Activated T-cell treated with anti-CD3 and anti-CD28 coated beads for 48 hours (primary cell): ENCODE data around the gene QSOX2.

ENCODE experiments used
- DNase-seq: peaks from one replicate; pipeline ENCODE4 v3.0.0-alpha.2; 2020; ENCODE audit warnings: low read depth

Gene QSOX2, protein sequence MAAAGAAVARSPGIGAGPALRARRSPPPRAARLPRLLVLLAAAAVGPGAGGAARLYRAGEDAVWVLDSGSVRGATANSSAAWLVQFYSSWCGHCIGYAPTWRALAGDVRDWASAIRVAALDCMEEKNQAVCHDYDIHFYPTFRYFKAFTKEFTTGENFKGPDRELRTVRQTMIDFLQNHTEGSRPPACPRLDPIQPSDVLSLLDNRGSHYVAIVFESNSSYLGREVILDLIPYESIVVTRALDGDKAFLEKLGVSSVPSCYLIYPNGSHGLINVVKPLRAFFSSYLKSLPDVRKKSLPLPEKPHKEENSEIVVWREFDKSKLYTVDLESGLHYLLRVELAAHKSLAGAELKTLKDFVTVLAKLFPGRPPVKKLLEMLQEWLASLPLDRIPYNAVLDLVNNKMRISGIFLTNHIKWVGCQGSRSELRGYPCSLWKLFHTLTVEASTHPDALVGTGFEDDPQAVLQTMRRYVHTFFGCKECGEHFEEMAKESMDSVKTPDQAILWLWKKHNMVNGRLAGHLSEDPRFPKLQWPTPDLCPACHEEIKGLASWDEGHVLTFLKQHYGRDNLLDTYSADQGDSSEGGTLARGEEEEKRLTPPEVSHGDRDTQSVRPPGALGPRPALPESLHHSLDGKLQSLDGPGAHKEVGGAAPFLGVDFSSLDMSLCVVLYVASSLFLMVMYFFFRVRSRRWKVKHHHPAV

DNA sequence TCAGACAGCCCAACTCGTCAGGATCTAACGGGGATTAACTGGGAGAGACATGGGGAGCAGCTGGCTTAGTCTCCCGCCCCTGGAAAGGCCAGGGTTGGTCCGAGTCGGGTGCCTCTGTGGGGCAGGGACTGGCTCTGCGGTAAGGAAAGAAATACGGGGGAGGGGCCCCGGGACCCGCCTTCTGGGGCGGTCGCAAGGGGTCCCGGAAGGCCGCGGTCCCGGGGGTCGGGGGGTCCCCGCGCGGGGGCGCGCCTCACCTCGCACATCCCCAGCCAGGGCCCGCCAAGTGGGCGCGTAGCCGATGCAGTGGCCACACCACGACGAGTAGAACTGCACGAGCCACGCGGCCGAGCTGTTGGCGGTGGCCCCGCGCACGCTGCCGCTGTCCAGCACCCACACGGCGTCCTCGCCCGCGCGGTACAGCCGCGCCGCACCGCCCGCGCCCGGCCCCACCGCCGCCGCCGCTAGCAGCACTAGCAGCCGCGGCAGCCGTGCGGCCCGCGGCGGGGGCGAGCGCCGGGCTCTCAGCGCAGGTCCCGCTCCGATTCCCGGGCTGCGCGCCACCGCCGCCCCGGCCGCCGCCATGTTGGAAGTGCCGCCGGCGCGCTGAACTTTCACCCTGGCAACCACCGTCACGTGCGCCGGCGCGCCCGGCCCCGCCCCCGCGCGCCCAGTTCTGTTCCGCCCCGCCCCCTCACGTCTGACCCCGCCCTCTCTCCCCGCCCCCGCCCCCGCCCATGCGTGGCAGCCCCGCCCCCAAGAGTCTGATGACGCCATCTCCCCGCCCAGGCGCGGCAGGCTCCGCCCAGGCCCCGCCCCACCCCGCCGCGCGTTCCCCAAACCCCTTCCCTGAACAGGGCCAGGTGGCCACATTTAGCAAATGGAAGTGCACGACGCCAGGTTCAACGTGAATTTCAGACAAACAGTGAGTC is at the start of gene QSOX2:
Gene QSOX2, minus strand, starts transcription at position 594 of the 932 bp plus-strand sequence. Its CDS starts 9 bp downstream, at position 585.
- peak; percentile 82 for DNase-seq

DNA sequence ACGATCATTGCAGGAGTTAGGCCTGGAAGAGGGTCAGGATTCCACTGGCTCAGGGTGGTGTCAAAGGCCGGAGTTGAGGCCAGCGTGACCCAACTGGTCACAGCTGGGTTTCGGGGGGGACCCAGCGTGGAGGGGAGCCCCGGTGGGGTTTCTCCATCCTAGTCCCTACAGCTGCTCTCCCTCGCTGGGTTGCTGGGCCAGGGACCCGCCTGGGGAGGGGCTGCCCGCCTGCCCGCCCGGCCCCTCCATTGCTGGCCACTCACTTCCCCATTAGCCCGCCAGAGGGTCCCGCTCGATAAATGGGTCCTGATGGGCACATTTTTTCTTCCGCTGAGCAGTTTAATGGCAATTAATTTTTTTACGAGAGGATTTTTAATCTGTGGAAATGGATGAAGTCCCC is 49.4 kb upstream of the QSOX2 start:
- DNase-seq: no peak

DNA sequence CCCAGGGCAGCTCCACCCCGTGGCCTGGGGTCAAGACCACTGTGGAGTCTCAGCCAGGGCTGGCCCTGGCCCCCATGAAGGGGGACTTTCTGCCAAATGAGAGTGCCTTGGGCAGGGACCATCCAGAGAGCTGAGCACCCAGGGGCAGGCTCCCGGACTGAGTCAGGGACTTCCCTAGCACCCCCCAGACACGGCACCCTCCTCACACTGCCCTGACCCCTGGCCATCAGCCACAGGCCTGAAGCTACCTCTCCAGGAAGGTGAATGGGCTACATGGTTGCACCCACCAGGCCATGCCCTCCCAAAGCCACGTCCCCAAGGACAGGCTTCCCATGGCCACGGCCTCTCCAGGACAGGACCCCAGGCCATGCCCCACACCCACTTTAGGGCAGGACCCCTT is 48.8 kb upstream of the QSOX2 start:
- DNase-seq: no peak

DNA sequence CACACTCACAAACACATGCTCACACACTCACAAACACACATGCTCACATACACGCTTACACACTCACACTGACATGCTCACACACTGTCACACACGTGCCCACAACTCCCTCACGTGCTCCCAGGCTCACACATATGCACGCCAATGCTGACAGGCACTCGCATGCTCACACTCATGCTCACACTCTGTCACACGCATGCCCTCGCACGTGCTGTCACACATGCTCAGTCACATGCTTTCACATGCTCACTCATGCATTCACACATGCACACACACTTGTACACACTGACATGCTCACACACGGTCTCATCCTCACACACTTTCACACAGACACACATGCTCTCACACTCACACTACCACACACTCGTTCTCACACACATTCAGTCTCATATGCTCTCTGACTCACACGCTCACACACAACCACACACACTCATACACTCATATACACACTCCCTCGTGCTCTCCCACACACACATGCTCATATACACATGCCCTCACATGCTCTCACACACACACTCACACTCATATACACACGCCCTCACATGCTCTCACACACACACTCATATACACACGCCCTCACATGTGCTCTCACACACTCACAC is 48.0 kb upstream of the QSOX2 start:
- DNase-seq: no peak

DNA sequence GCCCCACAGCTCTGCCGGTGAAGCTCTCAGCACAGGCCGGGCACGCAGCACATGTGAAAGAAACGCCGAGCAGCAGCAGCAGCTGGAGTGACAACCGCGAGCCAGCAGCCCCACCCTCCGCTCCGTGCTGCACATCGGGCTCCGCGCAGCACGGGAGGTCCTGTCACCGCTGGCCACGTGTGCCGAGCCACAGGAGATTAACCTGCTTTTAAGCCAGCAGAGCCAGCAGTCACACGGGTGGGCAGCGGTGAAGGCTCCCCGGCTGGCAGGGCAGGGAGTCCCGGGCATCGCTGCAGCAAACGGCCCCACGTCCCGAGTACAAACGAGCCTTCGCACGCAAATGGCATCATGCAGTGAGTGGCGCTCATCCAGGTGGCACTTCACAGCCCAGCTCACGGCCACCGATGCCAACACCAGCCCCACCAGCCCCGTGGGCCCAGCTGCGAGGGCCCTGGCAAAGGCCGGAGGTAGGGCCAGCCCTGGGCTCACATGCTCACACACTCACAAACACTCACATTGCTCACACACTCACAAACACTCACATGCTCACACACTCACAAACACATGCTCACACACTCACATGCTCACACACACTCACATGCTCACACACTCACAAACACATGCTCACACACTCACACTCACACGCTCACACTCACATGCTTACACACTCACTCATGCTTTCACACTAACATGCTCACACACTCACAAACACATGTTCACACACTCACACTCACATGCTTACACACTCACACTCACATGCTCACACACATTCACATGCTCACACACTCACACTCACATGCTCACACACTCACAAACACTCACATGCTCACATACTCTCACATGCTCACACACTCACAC is 47.2 kb upstream of the QSOX2 start:
- DNase-seq: no peak

DNA sequence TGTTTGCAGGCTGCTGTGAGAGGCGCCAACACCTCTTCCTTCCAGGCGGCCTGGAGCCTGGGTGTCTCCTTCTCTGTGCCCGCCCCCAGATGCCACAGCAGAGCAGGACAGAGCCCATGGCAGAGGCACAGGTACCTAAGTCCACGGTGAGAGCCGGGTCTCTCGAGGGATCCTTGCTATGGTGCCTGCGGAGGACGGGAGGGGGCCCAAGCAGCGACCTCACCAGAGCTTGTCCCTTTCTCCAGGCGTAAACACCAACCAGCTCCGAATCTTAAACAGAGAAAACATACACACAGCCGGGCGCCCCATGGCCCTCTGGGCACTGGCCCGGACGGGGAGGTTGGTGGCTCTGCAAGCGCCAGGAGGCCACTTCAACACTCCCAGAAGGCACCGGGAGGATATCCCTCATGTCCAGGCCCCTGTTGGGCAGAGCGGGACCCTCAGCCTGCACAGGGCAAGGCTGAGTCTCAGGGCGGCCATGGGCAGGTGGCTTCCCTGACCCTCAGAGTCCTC is 46.5 kb upstream of the QSOX2 start:
- no peak for DNase-seq

DNA sequence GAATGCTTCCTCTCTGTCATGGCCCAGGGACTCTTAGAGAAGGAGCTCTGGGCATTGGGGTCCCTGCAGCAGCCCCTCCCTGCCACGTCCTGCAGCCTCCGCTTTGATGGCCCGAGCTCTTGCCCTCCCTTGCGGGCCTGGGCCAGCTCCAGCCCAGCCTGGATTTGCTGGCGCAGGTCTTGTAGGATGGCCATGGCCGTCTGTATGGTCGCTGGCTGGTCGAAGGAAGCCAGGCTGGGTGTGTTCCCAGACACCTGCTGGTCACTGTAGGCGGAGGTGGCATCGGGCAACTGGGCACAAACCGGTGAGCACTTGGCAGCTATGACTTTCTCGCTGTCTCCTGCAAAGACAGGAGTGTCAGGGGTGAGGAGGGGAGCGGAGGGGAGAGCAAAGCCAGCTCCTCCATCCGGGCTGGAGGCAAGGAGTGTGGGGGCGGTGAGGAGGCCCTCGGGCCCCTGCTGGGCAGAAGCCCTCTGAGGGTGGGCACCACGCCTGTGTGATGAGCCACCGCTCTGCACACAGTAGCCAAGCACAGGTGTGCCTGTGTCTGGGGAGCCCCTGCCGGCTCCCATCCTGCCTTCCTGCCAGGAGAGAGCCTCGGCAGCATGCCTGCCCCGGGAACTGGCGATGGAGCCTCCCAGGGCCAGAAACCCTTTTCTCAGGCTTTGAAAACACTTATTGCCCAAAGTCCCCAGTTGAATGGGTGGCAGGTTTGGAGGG is 45.9 kb upstream of the QSOX2 start:
- DNase-seq: no peak

DNA sequence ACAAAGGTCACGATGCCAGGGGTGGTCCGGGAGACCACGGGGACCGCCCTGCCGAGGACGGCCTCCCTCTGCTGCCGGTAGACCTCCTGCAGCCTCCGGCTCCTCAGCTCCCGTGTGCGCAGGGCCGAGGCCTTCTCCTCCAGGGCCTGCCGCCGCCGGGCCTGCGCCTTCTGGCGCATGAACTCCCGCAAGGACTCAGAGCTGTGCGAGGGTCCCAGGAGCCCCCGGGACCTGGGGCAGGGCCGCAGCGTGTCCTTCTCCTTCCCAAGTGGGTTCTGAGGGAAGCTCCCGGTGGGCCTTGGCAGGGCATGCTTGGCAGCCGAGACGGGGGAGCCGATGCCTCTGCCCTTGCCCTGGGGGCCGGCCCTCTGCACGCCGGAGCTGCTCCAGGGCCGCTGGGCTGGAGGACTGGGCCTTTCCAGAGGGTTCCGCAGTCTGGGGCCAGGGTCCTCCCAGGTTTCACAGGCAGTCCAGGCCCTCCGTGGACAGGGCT is 44.9 kb upstream of the QSOX2 start:
- no peak for DNase-seq

DNA sequence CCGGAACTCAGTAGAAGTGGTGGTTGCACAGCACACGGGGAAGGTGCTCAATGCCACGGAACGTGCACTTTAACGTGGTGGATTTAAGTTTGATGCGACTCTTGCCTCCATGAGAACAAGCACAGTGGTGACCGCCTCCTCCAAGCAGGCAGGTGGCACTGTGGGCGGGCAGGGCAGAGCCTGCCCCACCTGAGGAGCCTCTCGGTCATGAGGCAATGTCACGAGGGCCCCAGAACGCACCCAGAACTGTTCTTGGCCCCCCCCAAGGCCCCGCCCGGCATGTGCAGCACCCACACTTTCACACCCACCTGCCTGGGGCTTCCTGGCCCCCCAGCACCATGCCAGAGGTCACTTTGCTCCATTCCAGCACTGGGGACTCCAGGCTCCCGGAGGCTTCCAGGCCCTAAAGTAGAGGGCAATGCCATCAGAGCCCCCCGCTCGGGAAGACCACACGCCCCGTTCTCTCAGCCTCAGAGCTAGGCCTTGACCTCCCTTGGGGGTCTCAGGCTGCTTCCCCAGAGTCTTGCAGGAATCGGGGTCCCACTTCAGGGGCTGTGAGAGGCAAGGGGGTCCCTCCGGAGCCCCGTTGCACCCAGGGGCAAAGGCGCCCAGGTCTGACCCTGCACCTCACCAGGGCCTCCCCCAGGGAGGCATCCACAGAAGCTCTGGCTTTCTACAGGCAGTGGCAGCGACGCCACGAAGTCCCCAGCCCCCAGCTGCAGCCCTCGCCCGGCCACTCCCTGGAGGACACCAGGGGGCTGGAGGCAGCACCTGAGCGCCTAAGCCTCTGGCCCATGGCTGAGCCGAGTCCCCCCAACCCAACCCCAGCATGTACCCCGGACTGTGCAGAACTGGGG is 44.3 kb upstream of the QSOX2 start:
- no peak for DNase-seq

DNA sequence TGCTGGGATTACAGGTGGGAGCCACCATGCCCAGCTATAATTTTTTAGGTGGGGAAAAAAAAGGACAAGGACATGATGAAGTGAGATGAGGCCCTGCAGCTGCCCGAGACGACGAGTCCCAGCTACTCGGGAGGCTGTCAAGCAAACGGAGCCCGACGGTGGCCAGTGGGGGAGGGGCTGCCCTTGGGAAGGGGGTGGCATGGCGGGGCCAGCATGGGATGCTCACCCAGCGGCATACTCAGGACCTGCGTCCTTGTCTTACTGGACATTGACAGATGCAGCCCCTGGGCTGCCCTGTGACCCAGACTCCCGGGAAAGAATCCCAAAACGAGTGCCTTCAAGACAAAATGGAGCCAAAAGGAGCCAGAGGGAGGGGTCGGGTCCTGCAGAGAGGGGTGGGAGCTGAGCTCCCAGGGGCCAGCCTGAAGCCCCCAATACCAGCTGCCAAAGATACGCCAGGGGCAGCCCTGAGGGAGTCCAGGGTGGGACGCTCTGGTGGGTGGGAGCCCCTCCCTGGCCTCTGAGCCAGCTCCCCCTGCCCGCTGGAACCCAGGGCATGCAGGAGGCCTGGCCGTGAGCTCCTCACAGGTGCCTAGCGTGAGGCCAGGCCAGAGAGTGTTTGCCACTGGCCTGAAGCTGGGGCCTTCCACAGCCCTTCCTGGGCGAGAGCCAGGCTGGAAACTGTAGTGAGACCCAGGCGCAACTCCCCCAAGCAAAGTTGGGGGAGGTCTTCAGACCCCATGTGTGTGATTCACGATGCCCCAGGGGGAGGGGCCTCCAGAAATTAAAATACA is 42.5 kb upstream of the QSOX2 start:
- no peak for DNase-seq

DNA sequence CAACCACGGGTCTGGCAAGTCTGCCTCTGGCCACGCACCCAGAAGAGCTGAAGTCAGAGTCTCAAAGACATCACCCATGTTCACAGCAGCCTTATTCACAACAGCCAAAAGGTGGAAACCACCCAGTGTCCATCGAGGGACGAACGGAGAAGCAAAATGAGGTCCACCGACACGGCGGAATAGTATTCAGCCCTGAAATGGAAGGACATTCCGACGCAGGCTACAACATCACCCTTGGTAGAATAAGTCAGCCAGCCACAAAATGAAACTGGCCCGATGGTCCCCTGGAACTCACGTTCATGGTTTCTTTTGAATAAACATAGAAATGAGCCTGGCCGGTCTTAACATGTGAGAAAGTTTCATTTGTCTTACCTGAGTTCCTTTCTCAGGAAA is 41.4 kb upstream of the QSOX2 start:
- no peak for DNase-seq

DNA sequence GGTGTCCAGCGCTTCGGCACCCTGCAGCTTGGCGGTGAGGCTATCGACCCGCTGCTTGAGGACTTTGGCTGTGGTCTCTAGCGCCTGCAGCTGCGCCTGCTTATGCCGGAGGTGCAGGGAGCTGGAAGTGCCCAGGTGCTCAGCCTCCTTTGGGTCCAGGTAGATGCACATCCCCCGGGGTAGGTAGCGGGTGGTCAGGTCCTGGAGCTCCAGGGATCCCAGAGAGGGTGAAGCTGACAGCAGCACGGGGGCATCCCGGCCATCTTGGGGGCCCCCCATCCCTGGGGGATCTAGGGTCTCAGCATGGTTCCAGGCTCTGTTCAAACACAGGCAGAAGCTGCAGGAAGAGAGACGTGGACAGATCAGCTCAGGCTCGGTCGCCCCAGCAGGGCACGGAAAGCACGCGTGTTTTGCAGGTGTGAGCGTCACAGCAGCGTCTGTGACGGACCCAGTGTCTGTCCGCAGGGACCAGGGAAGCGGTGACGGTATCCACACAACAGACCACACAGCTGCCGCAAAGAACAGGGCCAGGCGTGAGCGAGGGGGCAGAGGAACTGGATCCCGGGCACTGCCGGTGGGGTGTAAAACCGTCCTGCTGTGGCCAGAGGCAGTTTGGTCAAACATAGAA is 40.9 kb upstream of the QSOX2 start:
- no peak for DNase-seq

DNA sequence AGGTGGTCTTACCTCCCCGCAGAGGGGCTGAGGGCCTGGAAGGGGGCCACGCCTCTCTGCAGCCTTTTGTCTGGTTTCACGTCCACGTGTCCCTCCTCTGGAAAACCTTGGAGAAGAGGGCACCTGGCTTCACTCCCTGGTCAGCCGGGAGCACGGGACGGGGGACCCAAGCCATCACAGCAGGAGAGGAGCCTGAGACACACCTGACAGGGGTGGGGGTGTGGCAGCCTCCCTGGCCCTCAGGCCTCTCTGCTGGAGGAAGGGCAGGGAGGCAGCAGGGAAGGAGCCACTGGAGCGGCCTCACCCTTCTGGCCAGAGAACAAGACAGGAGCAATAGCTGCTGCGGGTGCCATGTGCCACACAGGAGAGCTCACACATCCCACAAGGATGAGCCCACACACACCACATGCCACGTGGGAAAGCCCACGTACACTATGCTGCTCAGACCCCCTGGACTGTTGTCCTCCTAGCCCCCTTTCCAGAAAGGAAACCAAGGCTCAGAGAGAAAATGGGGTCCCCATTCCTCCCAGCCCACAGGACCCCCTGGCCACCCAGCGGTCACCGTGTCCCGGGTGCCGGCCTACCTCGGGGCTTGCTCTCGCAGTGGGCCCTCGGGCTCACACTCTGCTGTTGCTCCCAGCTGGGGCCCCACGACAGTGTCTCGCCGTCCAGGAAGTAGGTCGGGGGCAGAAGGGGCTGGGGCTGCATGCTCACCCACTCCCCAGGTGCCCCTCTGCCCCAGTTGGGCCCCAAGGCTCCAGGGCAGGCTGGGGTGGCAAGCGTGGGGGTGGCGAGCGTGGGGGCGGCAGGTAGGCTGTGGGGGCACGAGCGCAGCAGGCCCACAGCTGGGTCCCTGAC is 40.1 kb upstream of the QSOX2 start:
- no peak for DNase-seq

DNA sequence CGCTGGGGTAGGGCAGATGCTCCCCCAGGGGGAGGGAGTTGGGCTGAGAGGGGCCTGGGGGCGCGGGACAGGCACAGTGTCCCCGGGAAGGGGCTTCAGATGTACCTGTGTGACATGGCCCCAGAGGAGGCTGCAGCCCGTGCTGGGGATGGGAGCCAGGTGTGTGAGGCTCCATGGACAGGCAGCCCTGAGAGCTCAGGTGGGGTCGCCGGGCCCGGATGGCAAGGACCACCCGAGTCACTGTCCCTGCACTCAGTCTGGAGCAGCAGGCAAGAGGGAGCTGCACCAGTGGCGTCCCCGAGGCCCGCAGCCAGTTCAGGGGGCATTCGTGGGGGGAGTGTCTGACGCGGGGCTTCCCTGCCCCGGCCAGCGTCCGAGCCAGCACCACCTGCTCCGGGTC is 39.3 kb upstream of the QSOX2 start:
- no peak for DNase-seq

DNA sequence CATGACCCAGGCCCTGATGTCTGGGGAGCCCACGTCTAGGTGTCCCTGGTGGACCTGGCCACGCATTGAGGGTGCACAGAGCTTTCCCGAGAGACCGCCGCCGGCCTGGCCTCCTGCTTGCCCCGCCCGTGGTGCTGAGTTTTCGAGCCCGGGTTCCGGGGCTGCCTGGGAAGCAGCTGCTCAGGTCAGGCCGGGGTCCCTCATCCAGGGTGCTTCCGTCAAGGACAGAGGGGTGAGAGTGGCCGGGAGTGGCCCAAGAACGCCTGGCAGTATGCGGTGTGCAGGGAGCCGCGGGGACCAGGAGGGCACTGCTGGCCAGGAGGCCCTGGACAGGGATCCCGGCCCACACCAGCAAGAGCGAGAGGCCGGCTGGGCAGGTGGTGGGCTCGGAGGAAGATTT is 38.7 kb upstream of the QSOX2 start:
- no peak for DNase-seq

DNA sequence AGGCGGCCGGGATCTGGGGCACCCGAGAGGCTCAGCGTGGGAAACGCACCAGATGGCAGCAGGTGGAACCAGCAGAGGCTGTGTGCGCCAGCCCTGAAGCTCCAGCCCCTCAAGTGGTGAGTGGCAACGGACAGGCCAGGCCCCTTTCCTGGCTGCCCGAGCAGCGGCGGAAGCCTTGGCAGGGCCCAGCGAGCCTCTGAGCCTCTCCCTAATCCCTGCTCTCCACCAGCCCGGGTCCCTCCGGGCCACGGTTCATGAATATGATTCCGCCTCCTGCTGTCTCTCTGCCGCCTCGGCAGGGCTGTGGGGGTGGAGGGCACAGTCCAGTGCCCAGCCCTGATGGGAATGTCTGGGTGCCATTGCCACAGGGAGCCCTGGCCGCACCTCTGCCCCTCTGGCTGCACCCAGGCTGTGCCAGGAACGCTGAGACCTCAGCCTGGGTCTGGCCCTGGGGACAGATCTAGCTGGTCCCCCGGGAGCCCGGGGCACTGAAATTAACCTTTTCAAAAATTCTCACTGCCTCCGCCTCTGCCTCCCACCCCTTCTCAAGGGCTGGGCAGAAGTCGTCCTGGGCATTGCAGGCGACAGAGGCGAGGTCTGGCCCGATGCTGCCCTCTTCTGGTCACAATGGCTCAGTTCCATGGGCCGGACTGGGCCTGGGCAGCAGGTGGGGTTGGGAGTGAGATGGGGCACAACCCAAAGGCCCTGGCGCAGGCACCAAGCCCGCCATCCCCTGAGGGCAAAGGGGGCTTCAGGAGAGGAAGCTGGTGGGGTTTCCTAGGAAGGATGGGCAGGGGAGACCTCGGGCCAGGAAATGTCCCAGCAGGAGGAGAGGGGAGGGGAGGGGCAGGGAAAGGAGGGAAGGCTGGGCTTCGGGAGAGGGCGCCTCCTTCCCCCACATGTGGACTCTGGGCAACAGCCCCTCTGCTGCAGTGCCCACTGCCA is 38.0 kb upstream of the QSOX2 start:
- peak; percentile 69 for DNase-seq
